Upper lobe of left lung (tissue), 6 donors: ENCODE data around the gene OSTN. TPM values are rescaled to one million over a fixed set of nuclear protein-coding genes. Genes with fewer than 3 reads are reported as not detected.
A peak's percentile ranks its signal among the peaks of the same experiment; 100 is the strongest.

ENCODE experiments used
- ATAC-seq, 2 donors: fragments of 200-7000 bp; cut with Tn5 transposase; one replicate each; pipeline ENCODE4 v1.9.1; 2022; ENCODE audit warnings: mild to moderate bottlenecking in 2 of 2, moderate library complexity in 2 of 2; ENCODE audit not compliant: low FRiP score in 2 of 2
- DNase-seq, 2 donors: peaks; one replicate each; pipeline ENCODE4 v3.0.0-alpha.2; 2019 to 2020
- H3K27ac ChIP-seq, 4 donors: fragments of 200-600 bp; sonication (generic); one replicate each; pipeline ENCODE4 v1.5.1; 2016 to 2019
- H3K27me3 ChIP-seq, 4 donors: fragments of 200-600 bp; sonication (generic); one replicate each; pipeline ENCODE4 v1.5.1; 2017 to 2019
- H3K36me3 ChIP-seq, 4 donors: fragments of 200-600 bp; sonication (generic); one replicate each; pipeline ENCODE4 v1.5.1; 2016 to 2019
- H3K4me1 ChIP-seq, 4 donors: fragments of 200-600 bp; sonication (generic); one replicate each; pipeline ENCODE4 v1.5.1; 2018 to 2019
- H3K4me3 ChIP-seq, 4 donors: fragments of 200-600 bp; sonication (generic); one replicate each; pipeline ENCODE4 v1.5.1; 2017 to 2019; ENCODE audit warnings: mild to moderate bottlenecking in 2 of 4, moderate library complexity in 1 of 4
- H3K9me3 ChIP-seq, 4 donors: fragments of 200-600 bp; sonication (generic); one replicate each; pipeline ENCODE4 v1.5.1; 2018 to 2019
- CTCF ChIP-seq, 6 experiments: fragments of 450-650 bp in 4 of 6; fragments of 200-600 bp in 2 of 6; sonication (generic) in 2 of 6; IDR thresholded peaks; one replicate each; pipeline ENCODE4 v1.5.1; 2016 to 2019; ENCODE audit warnings: antibody characterized with exemption in 6 of 6
- EP300 ChIP-seq, 4 donors: sonication (generic); formaldehyde crosslinking; IDR thresholded peaks; one replicate each; pipeline ENCODE4 v1.5.1; 2017; ENCODE audit warnings: antibody characterized with exemption in 4 of 4, control low read depth in 2 of 4
- POLR2A ChIP-seq, 4 donors: fragments of 450-650 bp; IDR thresholded peaks; one replicate each; pipeline ENCODE4 v1.5.1; 2016 to 2017; ENCODE audit warnings: antibody characterized with exemption in 4 of 4, mild to moderate bottlenecking in 2 of 4
- POLR2AphosphoS5 ChIP-seq, 2 donors: sonication (generic); formaldehyde crosslinking; IDR thresholded peaks; one replicate each; pipeline ENCODE4 v1.5.1; 2017; ENCODE audit warnings: antibody characterized with exemption in 2 of 2
- WGBS, 2 donors: methylation state at CpG; one replicate each; pipeline ENCODE4 v1.1.5; 2017 to 2018; 5-methylcytosine and 5-hydroxymethylcytosine counted together
- total RNA-seq, 6 donors: library from RNA; depleted of rRNA in 4 of 6; stranded (reverse); fragments of >200 nt in 4 of 6; gene quantifications; one replicate each; pipeline versions ENCODE4 v1.1.0 to v1.2.1, GENCODE V29; 2016 to 2021
- donor health status: DM: no; HTN: no; CAD: no; lungs with moderate emphysema.
- donor health status: DM: no; HTN: yes; CAD: no; lungs with severe emphysema.

The OSTN gene
- total RNA-seq, 6 donors from 2014 or later, result not detected

- DNase-seq, result no peak
- H3K4me3 ChIP-seq, result no peak overlapping the region
- no peaks in the 10 kb centered on the region for H3K9me3 ChIP-seq
- TF ChIP-seq POLR2A (IDR thresholded peaks at IDR 0.05) (no peak), POLR2AphosphoS5 (IDR thresholded peaks at IDR 0.05) (no peak)
- H3K4me1 ChIP-seq, result peaks cover 0 to 4% (median 2%) of the 10 kb centered on the region in 4 donors
- 91 to 94% methylated on average over 11 of the region's 11 CpGs for WGBS, 2 donors
- no peak for ATAC-seq
- no peaks in the 10 kb centered on the region for H3K27me3 ChIP-seq
- H3K36me3 ChIP-seq, result no peaks in the 10 kb centered on the region
- H3K27ac ChIP-seq, result no peak overlapping the region
These were observed 61.6 kb downstream of the OSTN start for GRCh38 chr3:191260431-191261303.

- DNase-seq (no peak), ATAC-seq (no peak)
- Histone ChIP-seq H3K27me3 (no peaks in the 10 kb centered on the region), H3K9me3 (no peaks in the 10 kb centered on the region), H3K4me3 (no peak overlapping the region), H3K4me1 (peaks cover 0 to 4% (median 2%) of the 10 kb centered on the region in 4 donors), H3K36me3 (no peaks in the 10 kb centered on the region), H3K27ac (no peak overlapping the region)
- no peak for TF ChIP-seq CTCF (IDR thresholded peaks at IDR 0.05)
- no peak for TF ChIP-seq POLR2AphosphoS5 (IDR thresholded peaks at IDR 0.05)
- TF ChIP-seq EP300 (IDR thresholded peaks at IDR 0.05), result no peak
- no peak for TF ChIP-seq POLR2A (IDR thresholded peaks at IDR 0.05)
These were observed 62.2 kb downstream of the OSTN start for GRCh38 chr3:191261304-191261638.

- Histone ChIP-seq H3K36me3 (no peaks in the 10 kb centered on the region), H3K9me3 (no peaks in the 10 kb centered on the region), H3K4me3 (no peak overlapping the region), H3K27ac (no peak overlapping the region), H3K4me1 (peaks cover 0 to 4% (median 2%) of the 10 kb centered on the region in 4 donors), H3K27me3 (no peaks in the 10 kb centered on the region)
- TF ChIP-seq CTCF (IDR thresholded peaks at IDR 0.05) (no peak), EP300 (IDR thresholded peaks at IDR 0.05) (no peak), POLR2AphosphoS5 (IDR thresholded peaks at IDR 0.05) (no peak), POLR2A (IDR thresholded peaks at IDR 0.05) (no peak)
- ATAC-seq (no peak), DNase-seq (no peak)
- WGBS, 2 donors, result 65 to 74% methylated on average over 1 of the region's 1 CpG
These were observed 63.6 kb downstream of the OSTN start for GRCh38 chr3:191262650-191263049.

GRCh38 chr3:191263365-191263764 is 64.3 kb downstream of the OSTN start:
- ATAC-seq, result peak in 1 of 2 donors; percentile 60
- Histone ChIP-seq H3K4me1 (peaks cover 0 to 4% (median 2%) of the 10 kb centered on the region in 4 donors), H3K27me3 (no peaks in the 10 kb centered on the region), H3K9me3 (no peaks in the 10 kb centered on the region), H3K27ac (no peak overlapping the region), H3K4me3 (no peak overlapping the region), H3K36me3 (no peaks in the 10 kb centered on the region)
- TF ChIP-seq POLR2AphosphoS5 (IDR thresholded peaks at IDR 0.05) (no peak), EP300 (IDR thresholded peaks at IDR 0.05) (no peak), CTCF (IDR thresholded peaks at IDR 0.05) (no peak), POLR2A (IDR thresholded peaks at IDR 0.05) (no peak)
- no peak for DNase-seq

- no peak for ATAC-seq
- Histone ChIP-seq H3K4me3 (no peak overlapping the region), H3K36me3 (no peaks in the 10 kb centered on the region), H3K9me3 (no peaks in the 10 kb centered on the region), H3K4me1 (peaks cover 0 to 4% (median 2%) of the 10 kb centered on the region in 4 donors), H3K27ac (no peak overlapping the region), H3K27me3 (no peaks in the 10 kb centered on the region)
- TF ChIP-seq CTCF (IDR thresholded peaks at IDR 0.05) (no peak), POLR2AphosphoS5 (IDR thresholded peaks at IDR 0.05) (no peak), EP300 (IDR thresholded peaks at IDR 0.05) (no peak), POLR2A (IDR thresholded peaks at IDR 0.05) (no peak)
- no peak for DNase-seq
- WGBS, 2 donors, result 54 to 64% methylated on average over 3 of the region's 3 CpGs
These were observed 64.8 kb downstream of the OSTN start for GRCh38 chr3:191263850-191264249.
